ENCODE results near the gene PLCL2. TPM values are rescaled to one million over a fixed set of nuclear protein-coding genes. Genes with fewer than 3 reads are reported as not detected.

Gene PLCL2
- total RNA-seq, 1 experiment from 2014 or later: 32.1 TPM

DNA sequence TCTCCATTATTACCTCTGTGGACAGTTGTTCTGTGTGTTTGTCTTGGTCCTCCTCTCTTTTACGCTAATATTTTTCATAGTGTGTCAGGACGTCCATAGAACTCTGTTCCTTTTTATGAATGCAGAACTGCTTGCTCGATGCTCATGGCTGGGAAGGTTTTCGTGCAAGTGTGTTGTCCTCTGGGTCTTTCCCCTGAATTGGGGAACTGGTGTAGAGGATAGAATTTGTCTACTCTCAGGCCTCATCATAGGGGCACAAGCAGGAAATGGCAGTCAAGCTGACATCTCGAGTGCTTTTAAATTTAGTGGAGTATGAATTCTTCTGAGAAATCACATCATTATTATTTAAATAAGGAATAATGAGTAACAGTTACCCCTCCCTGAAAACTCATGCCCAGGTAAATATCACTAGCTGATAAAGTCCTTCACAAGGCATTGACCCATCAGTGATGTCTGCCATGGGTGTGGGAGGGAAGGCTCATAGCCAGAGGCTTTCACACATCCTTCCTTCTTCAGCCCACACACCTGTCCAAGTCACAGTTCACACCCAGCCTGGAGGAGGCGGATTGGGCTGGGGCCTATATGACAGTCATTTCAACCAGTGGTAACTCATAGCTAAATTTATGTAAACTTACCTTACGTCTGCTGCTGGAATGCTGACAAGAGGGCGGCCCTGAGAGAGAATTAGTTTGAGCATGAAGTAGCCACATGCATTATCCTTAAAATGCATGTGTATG, 226.1 kb downstream of the PLCL2 start:
- H2AFZ ChIP-seq (ENCODE audit: low read length): no peak overlapping the region
- no peaks in the 10 kb centered on the region for H3K4me1 ChIP-seq (ENCODE audit: insufficient read depth, low read length)
- H3K56ac ChIP-seq (ENCODE audit: insufficient read length, low read depth, low read length): no peak overlapping the region
- no peak overlapping the region for H2AK5ac ChIP-seq (ENCODE audit: insufficient read length, low read length)
- no peaks in the 10 kb centered on the region for H3K79me2 ChIP-seq (ENCODE audit: insufficient read depth, low read length)
- WGBS (ENCODE audit: extremely low coverage, insufficient read length, low lambda C conversion rate): no CpG with 5 or more reads among the region's 8 CpGs
- no peaks in the 10 kb centered on the region for H3K23me2 ChIP-seq (ENCODE audit: insufficient read length, low read depth, low read length, poor library complexity, severe bottlenecking)
- no peak overlapping the region for H3K27ac ChIP-seq (ENCODE audit: insufficient read length, low read depth, low read length)
- Mint-ChIP-seq H3K27ac (no peak overlapping the region), H3K27me3 (ENCODE audit: low read depth) (no peaks in the 10 kb centered on the region; the same call in 1 of the 2 replicates), H3K4me1 (no peaks in the 10 kb centered on the region; a peak in 1 of 4 replicates), H3K36me3 (ENCODE audit: insufficient read depth in 1 of 3, low read depth in 3 of 3) (no peaks in the 10 kb centered on the region; a peak in 1 of 7 replicates), H3K4me3 (no peak overlapping the region), H3K9me3 (no peaks in the 10 kb centered on the region)
- TF ChIP-seq, protein P1, sequence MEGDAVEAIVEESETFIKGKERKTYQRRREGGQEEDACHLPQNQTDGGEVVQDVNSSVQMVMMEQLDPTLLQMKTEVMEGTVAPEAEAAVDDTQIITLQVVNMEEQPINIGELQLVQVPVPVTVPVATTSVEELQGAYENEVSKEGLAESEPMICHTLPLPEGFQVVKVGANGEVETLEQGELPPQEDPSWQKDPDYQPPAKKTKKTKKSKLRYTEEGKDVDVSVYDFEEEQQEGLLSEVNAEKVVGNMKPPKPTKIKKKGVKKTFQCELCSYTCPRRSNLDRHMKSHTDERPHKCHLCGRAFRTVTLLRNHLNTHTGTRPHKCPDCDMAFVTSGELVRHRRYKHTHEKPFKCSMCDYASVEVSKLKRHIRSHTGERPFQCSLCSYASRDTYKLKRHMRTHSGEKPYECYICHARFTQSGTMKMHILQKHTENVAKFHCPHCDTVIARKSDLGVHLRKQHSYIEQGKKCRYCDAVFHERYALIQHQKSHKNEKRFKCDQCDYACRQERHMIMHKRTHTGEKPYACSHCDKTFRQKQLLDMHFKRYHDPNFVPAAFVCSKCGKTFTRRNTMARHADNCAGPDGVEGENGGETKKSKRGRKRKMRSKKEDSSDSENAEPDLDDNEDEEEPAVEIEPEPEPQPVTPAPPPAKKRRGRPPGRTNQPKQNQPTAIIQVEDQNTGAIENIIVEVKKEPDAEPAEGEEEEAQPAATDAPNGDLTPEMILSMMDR (conservative IDR thresholded peaks at IDR 0.05): no peak
- H3K18ac ChIP-seq (ENCODE audit: insufficient read length, low read depth, low read length): no peak overlapping the region
- H3T11ph ChIP-seq (ENCODE audit: low read length): no peak overlapping the region
- no peak overlapping the region for H2BK15ac ChIP-seq (ENCODE audit: low read depth, low read length)
- H4K5ac ChIP-seq (ENCODE audit: insufficient read length, low read depth, low read length): no peak overlapping the region
- no peak overlapping the region for H2BK20ac ChIP-seq (ENCODE audit: low read depth, low read length, poor library complexity, severe bottlenecking)
- no peak for DNase-seq
- no peak overlapping the region for H3K23ac ChIP-seq (ENCODE audit: insufficient read length, low read depth, low read length)
- H3K4me2 ChIP-seq (ENCODE audit: insufficient read depth, insufficient read length, low read length): no peak overlapping the region
- H2BK5ac ChIP-seq (ENCODE audit: insufficient read length, low read length): no peak overlapping the region
- H3K27me3 ChIP-seq (ENCODE audit: insufficient read depth, low read length): no peaks in the 10 kb centered on the region
- H4K8ac ChIP-seq (replicated peaks; ENCODE audit: insufficient read length, low read depth, low read length): no peak overlapping the region
- H2BK120ac ChIP-seq (ENCODE audit: low read depth, low read length, poor library complexity, severe bottlenecking): no peak overlapping the region
- H3K79me1 ChIP-seq (ENCODE audit: insufficient read depth, low read depth, low read length, poor library complexity, severe bottlenecking): no peaks in the 10 kb centered on the region
- no peak overlapping the region for H3K4ac ChIP-seq (ENCODE audit: low read depth, low read length)
- no peak overlapping the region for H4K91ac ChIP-seq (ENCODE audit: insufficient read length, low read depth, low read length)
- no peak overlapping the region for H2BK12ac ChIP-seq (ENCODE audit: insufficient read length, low read depth, low read length)
- H3K14ac ChIP-seq (ENCODE audit: insufficient read depth, low read length): no peak overlapping the region
- no peak overlapping the region for H3K9ac ChIP-seq (ENCODE audit: extremely low read depth, insufficient read length, low read length)
- H3K9me3 ChIP-seq (ENCODE audit: control insufficient read depth, low read depth, low read length): no peaks in the 10 kb centered on the region
- H4K20me1 ChIP-seq (ENCODE audit: control insufficient read depth, insufficient read depth, insufficient read length): no peaks in the 10 kb centered on the region
